Measurements from ENCODE around the gene PDILT. TPM values are rescaled to one million over a fixed set of nuclear protein-coding genes. Genes with fewer than 3 reads are reported as not detected.
A peak's percentile ranks its signal among the peaks of the same experiment; 100 is the strongest.
"Not testable (repeated sequence)": the region's sequence is repeated elsewhere in the genome, so short reads cannot be mapped to it uniquely, and the experiment has no call there.

The PDILT gene
- total RNA-seq, 4 donors from 2014 or later, result not detected

GRCh38 chr16:20430948-20431347 is 26.4 kb upstream of the PDILT start:
- TF ChIP-seq POLR2A (IDR thresholded peaks at IDR 0.05), result no peak
- H3K9me3 ChIP-seq, result no peaks in the 10 kb centered on the region
- DNase-seq (no peak), ATAC-seq (no peak)
- no peaks in the 10 kb centered on the region for H3K4me1 ChIP-seq
- in situ Hi-C loops (cut with MboI; ENCODE audit: low sequenced_read_pairs in 4 of 4) (no loop called here), intact Hi-C loops (cut with DNase I; ENCODE audit: low total_unique reads) (no loop called here)
- no peaks in the 10 kb centered on the region for H3K27me3 ChIP-seq
- H3K27ac ChIP-seq, result no peak overlapping the region
- no peak overlapping the region for H3K4me3 ChIP-seq
- H3K36me3 ChIP-seq, result no peaks in the 10 kb centered on the region

- intact Hi-C loops (cut with DNase I; ENCODE audit: low total_unique reads); H3K4me1 ChIP-seq; DNase-seq; H3K4me3 ChIP-seq; H3K27ac ChIP-seq; H3K36me3 ChIP-seq; H3K9me3 ChIP-seq; ATAC-seq; in situ Hi-C loops (cut with MboI; ENCODE audit: low sequenced_read_pairs in 4 of 4); H3K27me3 ChIP-seq: not testable (repeated sequence)
These were observed 25.9 kb upstream of the PDILT start for GRCh38 chr16:20430480-20430879.

- DNase-seq; H3K27ac ChIP-seq; ATAC-seq; H3K27me3 ChIP-seq; H3K4me3 ChIP-seq; H3K9me3 ChIP-seq; H3K4me1 ChIP-seq; intact Hi-C loops (cut with DNase I; ENCODE audit: low total_unique reads); in situ Hi-C loops (cut with MboI; ENCODE audit: low sequenced_read_pairs in 4 of 4); H3K36me3 ChIP-seq: not testable (repeated sequence)
These were observed 25.0 kb upstream of the PDILT start for GRCh38 chr16:20429499-20429898.

GRCh38 chr16:20427401-20427797 is 22.9 kb upstream of the PDILT start:
- H3K36me3 ChIP-seq; H3K4me3 ChIP-seq; ATAC-seq; H3K27me3 ChIP-seq; DNase-seq; H3K9me3 ChIP-seq; intact Hi-C loops (cut with DNase I; ENCODE audit: low total_unique reads); H3K4me1 ChIP-seq; H3K27ac ChIP-seq; in situ Hi-C loops (cut with MboI; ENCODE audit: low sequenced_read_pairs in 4 of 4): not testable (repeated sequence)

GRCh38 chr16:20424129-20424866 is 19.8 kb upstream of the PDILT start:
- no peak overlapping the region for H3K4me3 ChIP-seq
- in situ Hi-C loops (cut with MboI; ENCODE audit: low sequenced_read_pairs in 4 of 4), result no loop called here
- no peaks in the 10 kb centered on the region for H3K4me1 ChIP-seq
- H3K27ac ChIP-seq, result no peak overlapping the region
- DNase-seq, result no peak
- H3K9me3 ChIP-seq, result no peaks in the 10 kb centered on the region
- H3K36me3 ChIP-seq, result no peaks in the 10 kb centered on the region
- no peak for TF ChIP-seq CTCF (IDR thresholded peaks at IDR 0.05 in 4 of 5, conservative IDR thresholded peaks at IDR 0.05 in 1 of 5)
- TF ChIP-seq POLR2A (IDR thresholded peaks at IDR 0.05), result no peak
- no peaks in the 10 kb centered on the region for H3K27me3 ChIP-seq
- intact Hi-C loops (cut with DNase I; ENCODE audit: low total_unique reads), result no loop called here
- no peak for ATAC-seq

- DNase-seq; H3K27me3 ChIP-seq; intact Hi-C loops (cut with DNase I; ENCODE audit: low total_unique reads); H3K36me3 ChIP-seq; in situ Hi-C loops (cut with MboI; ENCODE audit: low sequenced_read_pairs in 4 of 4); ATAC-seq; H3K4me3 ChIP-seq; H3K9me3 ChIP-seq; H3K27ac ChIP-seq; H3K4me1 ChIP-seq: not testable (repeated sequence)
These were observed 19.2 kb upstream of the PDILT start for GRCh38 chr16:20423772-20424128.

GRCh38 chr16:20421748-20422147 is 17.2 kb upstream of the PDILT start:
- H3K4me1 ChIP-seq; in situ Hi-C loops (cut with MboI; ENCODE audit: low sequenced_read_pairs in 4 of 4); DNase-seq; H3K4me3 ChIP-seq; H3K9me3 ChIP-seq; H3K36me3 ChIP-seq; H3K27me3 ChIP-seq; intact Hi-C loops (cut with DNase I; ENCODE audit: low total_unique reads): not testable (repeated sequence)
- ATAC-seq, result peak; percentile 62 to 83
- peak overlapping the region in 1 of 4 donors; percentile 43 for H3K27ac ChIP-seq

- peak; percentile 31 to 36 for ATAC-seq
- H3K27me3 ChIP-seq; DNase-seq; H3K36me3 ChIP-seq; intact Hi-C loops (cut with DNase I; ENCODE audit: low total_unique reads); in situ Hi-C loops (cut with MboI; ENCODE audit: low sequenced_read_pairs in 4 of 4); H3K9me3 ChIP-seq; H3K4me1 ChIP-seq; H3K4me3 ChIP-seq; H3K27ac ChIP-seq: not testable (repeated sequence)
These were observed 14.6 kb upstream of the PDILT start for GRCh38 chr16:20419093-20419492.

Data from gastrocnemius medialis (tissue), 4 donors.